H1 (cell line): ENCODE data around the gene APOC4. TPM values are rescaled to one million over a fixed set of nuclear protein-coding genes. Genes with fewer than 3 reads are reported as not detected.

Experiments used
- ASH2L ChIP-seq: fragments of 200-600, 300-600 bp; sonication (generic); IDR thresholded peaks from one replicate; pipeline ENCODE4 v1.7.1; 2017; ENCODE audit warnings: low read length
- ATF2 ChIP-seq: IDR thresholded peaks from 2 replicates; pipeline ENCODE4 v1.6.1; 2012; ENCODE audit warnings: low read length, inconsistent platforms
- CEBPB ChIP-seq: IDR thresholded peaks from 2 replicates; pipeline ENCODE4 v1.6.1; 2012; ENCODE audit warnings: low read depth, low read length
- CTBP2 ChIP-seq: IDR thresholded peaks from 2 replicates; pipeline ENCODE4 v1.7.0; 2011; ENCODE audit warnings: borderline replicate concordance, mild to moderate bottlenecking, moderate library complexity, mixed read lengths, low read length; ENCODE audit not compliant: insufficient read depth, insufficient read length
- EZH2 ChIP-seq: fragments of 200-600 bp; sonication (generic); IDR thresholded peaks from 2 replicates; pipeline ENCODE4 v1.7.1; 2012; ENCODE audit warnings: low read depth, mild to moderate bottlenecking, moderate library complexity, low read length, inconsistent platforms; ENCODE audit not compliant: severe bottlenecking
- FOSL1 ChIP-seq: IDR thresholded peaks from 2 replicates; pipeline ENCODE4 v1.6.1; 2011; ENCODE audit warnings: mild to moderate bottlenecking, low read depth, low read length, moderate library complexity; ENCODE audit not compliant: insufficient read depth
- HDAC6 ChIP-seq: IDR thresholded peaks from one replicate; pipeline ENCODE4 v1.7.1; 2012; ENCODE audit warnings: low read depth, mild to moderate bottlenecking, inconsistent platforms, low read length, moderate library complexity
- JUN ChIP-seq: IDR thresholded peaks from 2 replicates; pipeline ENCODE4 v1.6.1; 2011; ENCODE audit warnings: low read depth, mild to moderate bottlenecking, improper control_type of control experiment, low read length
- KDM4A ChIP-seq: IDR thresholded peaks from one replicate; pipeline ENCODE4 v1.7.1; 2012; ENCODE audit warnings: low read depth, mild to moderate bottlenecking, moderate library complexity, low read length, inconsistent platforms; ENCODE audit not compliant: severe bottlenecking
- MAX ChIP-seq: IDR thresholded peaks from 2 replicates; pipeline ENCODE4 v1.6.1; 2012; ENCODE audit warnings: inconsistent platforms
- NANOG ChIP-seq: IDR thresholded peaks from 2 replicates; pipeline ENCODE4 v1.6.1; 2011; ENCODE audit warnings: low read length, low read depth, mild to moderate bottlenecking, inconsistent platforms; ENCODE audit not compliant: insufficient read depth, poor library complexity, severe bottlenecking
- NRF1 ChIP-seq: IDR thresholded peaks from 2 replicates; pipeline ENCODE4 v1.6.1; 2011; ENCODE audit warnings: mild to moderate bottlenecking, low read depth, low read length, improper control_type of control experiment
- POU5F1 ChIP-seq: IDR thresholded peaks from 2 replicates; pipeline ENCODE4 v1.6.1; 2011; ENCODE audit warnings: low read depth, mild to moderate bottlenecking, low read length, moderate library complexity
- RBBP5 ChIP-seq: IDR thresholded peaks from 2 replicates; pipeline ENCODE4 v1.7.1; 2012; ENCODE audit warnings: low read depth, mild to moderate bottlenecking, inconsistent platforms, low read length, moderate library complexity, borderline replicate concordance
- RFX5 ChIP-seq: IDR thresholded peaks from 2 replicates; pipeline ENCODE4 v1.6.1; 2011; ENCODE audit warnings: low read depth, low read length, improper control_type of control experiment, borderline replicate concordance
- RXRA ChIP-seq: IDR thresholded peaks from 2 replicates; pipeline ENCODE4 v1.6.1; 2011; ENCODE audit warnings: low read depth, mild to moderate bottlenecking, low read length, moderate library complexity; ENCODE audit not compliant: insufficient read depth
- SIRT6 ChIP-seq: IDR thresholded peaks from one replicate; pipeline ENCODE4 v1.7.1; 2012; ENCODE audit warnings: low read length, inconsistent platforms
- SP4 ChIP-seq: IDR thresholded peaks from 2 replicates; pipeline ENCODE4 v1.6.1; 2012; ENCODE audit warnings: low read length, inconsistent platforms
- SRF ChIP-seq: IDR thresholded peaks from 2 replicates; pipeline ENCODE4 v1.6.1; 2011; ENCODE audit warnings: mild to moderate bottlenecking, low read depth, low read length, moderate library complexity
- TBP ChIP-seq: IDR thresholded peaks from 2 replicates; pipeline ENCODE4 v1.6.1; 2011; ENCODE audit warnings: low read depth, low read length, improper control_type of control experiment
- TCF12 ChIP-seq: IDR thresholded peaks from 2 replicates; pipeline ENCODE4 v1.6.1; 2011; ENCODE audit warnings: low read depth, mild to moderate bottlenecking, low read length
- ZNF274 ChIP-seq: IDR thresholded peaks from 2 replicates; pipeline ENCODE4 v1.7.0; 2012; ENCODE audit warnings: low read length, borderline replicate concordance; ENCODE audit errors: extremely low read depth
- polyA plus RNA-seq, 7 experiments: library from polyadenylated mRNA; depleted of rRNA in 3 of 7; stranded (reverse) in 5 of 7; unstranded in 2 of 7; fragments of >200 nt in 5 of 7; fragments of 200-250 nt in 2 of 7; gene quantifications; 1 replicate in 5 of 7; 2 replicates in 1 of 7; 4 replicates in 1 of 7; pipeline versions ENCODE4 v1.2.1 to v1.2.3, GENCODE V29; 2011 to 2013; ENCODE audit warnings: missing spikeins in 2 of 7, mixed read lengths in 2 of 7
- total RNA-seq: library from RNA; stranded (reverse); fragmentation: NEBNext Ultra II Directional; extraction: Animal tissue kit (Norgen Biotek cat#: 25700); gene quantifications from 2 replicates; pipeline ENCODE4 v1.2.1, GENCODE V29; 2021

APOC4 gene
- total and polyA plus RNA-seq, 2 of the 8 experiments (the other 6 are each of a cell fraction or from before 2014, with no cell fraction given), result not detected

GRCh38 chr19:44954649-44955504, 12.8 kb downstream of the APOC4 start, which contains the start of gene CLPTM1 (continued):
- TF ChIP-seq MAX (no peak), EZH2 (no peak), RBBP5 (0 out of 2 replicates have a peak, but pooled peaks have one; percentile 37), HDAC6 (no peak), TBP (peak; percentile 70; the same call in 1 of the 2 replicates), SRF (no peak), JUN (no peak), TCF12 (no peak), SP4 (peak; percentile 89; the same call in 1 of the 2 replicates), SIRT6 (no peak), CTBP2 (no peak), KDM4A (peak; percentile 30), NANOG (no peak), RFX5 (peak; percentile 53; the same call in 1 of the 2 replicates), NRF1 (no peak), ATF2 (peak; percentile 64; the same call in 1 of the 2 replicates), RXRA (no peak), FOSL1 (no peak), CEBPB (peak; percentile 57; the same call in 1 of the 2 replicates), ZNF274 (no peak), ASH2L (peak; percentile 73), POU5F1 (no peak)
